Gastroesophageal sphincter (tissue), 4 donors: ENCODE results near the gene HTR3B. TPM values are rescaled to one million over a fixed set of nuclear protein-coding genes. Genes with fewer than 3 reads are reported as not detected.

Experiments
- ATAC-seq: fragments of 150-250 bp; one replicate; pipeline ENCODE4 v1.9.1; 2016; ENCODE audit warnings: mild to moderate bottlenecking, moderate library complexity
- H3K27ac ChIP-seq, 4 donors: fragments of 200-600 bp; sonication (generic) in 3 of 4; 1 replicate in 3 of 4; 2 replicates in 1 of 4; pipeline ENCODE4 v1.5.1; 2016 to 2019
- H3K27me3 ChIP-seq: fragments of 200-600 bp; sonication (generic); one replicate; pipeline ENCODE4 v1.5.1; 2019
- H3K36me3 ChIP-seq, 2 donors: fragments of 200-600 bp; sonication (generic); one replicate each; pipeline ENCODE4 v1.5.1; 2019; ENCODE audit warnings: control low read depth in 1 of 2
- H3K4me1 ChIP-seq, 3 donors: fragments of 200-600 bp; sonication (generic); 1 replicate in 2 of 3; 2 replicates in 1 of 3; pipeline ENCODE4 v1.5.1; 2016 to 2019; ENCODE audit warnings: control low read depth in 2 of 3
- H3K4me3 ChIP-seq, 2 donors: fragments of 200-600 bp; sonication (generic); one replicate each; pipeline ENCODE4 v1.5.1; 2019; ENCODE audit warnings: mild to moderate bottlenecking in 1 of 2, moderate library complexity in 1 of 2
- H3K9me3 ChIP-seq, 3 donors: fragments of 200-600 bp; sonication (generic); one replicate each; pipeline ENCODE4 v1.5.1; 2017 to 2019; ENCODE audit warnings: control low read depth in 2 of 3
- EP300 ChIP-seq: sonication (generic); formaldehyde crosslinking; IDR thresholded peaks from one replicate; pipeline ENCODE4 v1.6.1; 2017; ENCODE audit warnings: antibody characterized with exemption, mild to moderate bottlenecking
- POLR2A ChIP-seq, 2 donors: fragments of 450-650 bp; IDR thresholded peaks; one replicate each; pipeline ENCODE4 v1.6.1; 2017; ENCODE audit warnings: antibody characterized with exemption in 2 of 2, mild to moderate bottlenecking in 2 of 2, moderate library complexity in 1 of 2
- POLR2AphosphoS5 ChIP-seq: sonication (generic); formaldehyde crosslinking; IDR thresholded peaks from one replicate; pipeline ENCODE4 v1.6.1; 2017; ENCODE audit warnings: antibody characterized with exemption
- WGBS, 2 donors: methylation state at CpG; one replicate each; pipeline ENCODE4 v1.1.5; 2018; ENCODE audit warnings: low coverage in 1 of 2; 5-methylcytosine and 5-hydroxymethylcytosine counted together
- total RNA-seq, 4 donors: library from RNA; depleted of rRNA; stranded (reverse); fragments of >200 nt; gene quantifications; one replicate each; pipeline ENCODE4 v1.1.0, GENCODE V29; 2016
- TF ChIP-seq, protein P1 (sequence below), 4 experiments: fragments of 200-600 bp in 2 of 4; fragments of 450-650 bp in 2 of 4; sonication (generic) in 1 of 4; IDR thresholded peaks; one replicate each; pipeline ENCODE4 v1.5.1; 2017 to 2019; ENCODE audit warnings: antibody characterized with exemption in 4 of 4, mild to moderate bottlenecking in 2 of 4, moderate library complexity in 2 of 4

Gene HTR3B
- total RNA-seq, 4 donors from 2014 or later, result not detected

DNA sequence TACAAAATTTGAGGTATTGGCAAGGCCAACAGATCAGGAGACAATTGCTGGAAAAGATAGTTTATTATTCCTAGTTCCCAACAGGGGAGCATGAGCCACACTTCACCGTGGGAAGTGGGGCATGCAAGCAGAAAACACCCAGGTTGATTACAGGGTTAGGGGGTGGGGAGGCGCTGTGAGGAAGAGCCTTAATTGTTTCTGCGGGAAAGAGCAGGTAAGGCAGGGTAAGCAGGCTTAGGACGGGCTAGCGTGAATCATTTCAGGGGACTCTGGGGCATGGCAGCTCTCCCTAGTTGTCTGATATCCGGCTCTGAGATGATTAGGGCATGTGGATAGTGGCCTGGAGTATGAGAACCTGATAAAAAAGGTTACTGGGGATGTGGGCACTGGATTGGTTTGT is 49.6 kb downstream of the HTR3B start:
- Histone ChIP-seq H3K27ac (no peak overlapping the region), H3K4me1 (no peaks in the 10 kb centered on the region), H3K9me3 (no peaks in the 10 kb centered on the region), H3K4me3 (no peak overlapping the region), H3K27me3 (peaks cover 43% of the 10 kb centered on the region), H3K36me3 (no peaks in the 10 kb centered on the region)
- WGBS, 2 donors, result 47 to 64% methylated on average over 3 to 6 of the region's 6 CpGs
- TF ChIP-seq POLR2AphosphoS5 (no peak), POLR2A (IDR thresholded peaks at IDR 0.05) (no peak), EP300 (no peak)
- TF ChIP-seq, protein P1, sequence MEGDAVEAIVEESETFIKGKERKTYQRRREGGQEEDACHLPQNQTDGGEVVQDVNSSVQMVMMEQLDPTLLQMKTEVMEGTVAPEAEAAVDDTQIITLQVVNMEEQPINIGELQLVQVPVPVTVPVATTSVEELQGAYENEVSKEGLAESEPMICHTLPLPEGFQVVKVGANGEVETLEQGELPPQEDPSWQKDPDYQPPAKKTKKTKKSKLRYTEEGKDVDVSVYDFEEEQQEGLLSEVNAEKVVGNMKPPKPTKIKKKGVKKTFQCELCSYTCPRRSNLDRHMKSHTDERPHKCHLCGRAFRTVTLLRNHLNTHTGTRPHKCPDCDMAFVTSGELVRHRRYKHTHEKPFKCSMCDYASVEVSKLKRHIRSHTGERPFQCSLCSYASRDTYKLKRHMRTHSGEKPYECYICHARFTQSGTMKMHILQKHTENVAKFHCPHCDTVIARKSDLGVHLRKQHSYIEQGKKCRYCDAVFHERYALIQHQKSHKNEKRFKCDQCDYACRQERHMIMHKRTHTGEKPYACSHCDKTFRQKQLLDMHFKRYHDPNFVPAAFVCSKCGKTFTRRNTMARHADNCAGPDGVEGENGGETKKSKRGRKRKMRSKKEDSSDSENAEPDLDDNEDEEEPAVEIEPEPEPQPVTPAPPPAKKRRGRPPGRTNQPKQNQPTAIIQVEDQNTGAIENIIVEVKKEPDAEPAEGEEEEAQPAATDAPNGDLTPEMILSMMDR (IDR thresholded peaks at IDR 0.05), result no peak
- no peak for ATAC-seq

- ATAC-seq, result no peak
- TF ChIP-seq POLR2A (IDR thresholded peaks at IDR 0.05) (no peak), POLR2AphosphoS5 (no peak), EP300 (no peak)
- TF ChIP-seq, protein P1 (IDR thresholded peaks at IDR 0.05), result no peak
- Histone ChIP-seq H3K4me1 (no peaks in the 10 kb centered on the region), H3K4me3 (no peak overlapping the region), H3K36me3 (no peaks in the 10 kb centered on the region), H3K9me3 (no peaks in the 10 kb centered on the region), H3K27me3 (peaks cover 36% of the 10 kb centered on the region), H3K27ac (no peak overlapping the region)
- 63 to 80% methylated on average over 3 to 6 of the region's 9 CpGs for WGBS, 2 donors
Measured at GRCh38 chr11:113956986-113957385, 52.4 kb downstream of the HTR3B start.

DNA sequence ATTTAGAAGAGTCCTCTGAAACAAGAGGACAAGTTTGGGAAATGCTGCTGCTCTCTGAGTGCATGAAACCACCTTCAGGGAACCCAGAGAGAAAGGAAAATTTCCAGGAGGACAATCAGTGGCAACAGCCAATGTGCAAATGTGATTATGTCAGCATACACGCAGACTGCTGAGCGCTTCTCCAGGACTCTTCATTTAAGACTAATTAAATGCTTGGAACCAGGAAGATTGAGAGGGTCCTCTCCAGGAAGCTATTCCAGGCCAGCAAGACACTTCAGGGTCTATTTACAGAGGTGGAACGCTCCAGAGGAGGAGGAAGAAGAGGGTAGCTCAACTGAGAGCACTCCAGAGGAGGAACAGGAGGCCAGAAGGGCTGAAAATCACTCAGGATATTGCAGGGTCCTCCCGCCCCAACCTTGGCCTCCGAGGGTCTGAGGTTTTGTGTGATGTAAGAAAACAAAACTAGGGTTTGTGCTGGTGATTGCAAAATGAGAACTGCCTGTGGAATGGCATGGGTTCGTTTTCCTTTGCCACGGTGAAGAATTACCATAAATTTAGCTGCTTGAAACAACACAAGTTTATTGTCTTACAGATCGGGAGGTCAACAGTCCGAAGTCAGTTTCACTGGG is 56.2 kb downstream of the HTR3B start:
- Histone ChIP-seq H3K27ac (no peak overlapping the region), H3K27me3 (peaks cover 16% of the 10 kb centered on the region), H3K9me3 (no peaks in the 10 kb centered on the region), H3K4me3 (no peak overlapping the region), H3K4me1 (no peaks in the 10 kb centered on the region), H3K36me3 (no peaks in the 10 kb centered on the region)
- 64 to 68% methylated on average over 9 of the region's 9 CpGs for WGBS, 2 donors
- no peak for TF ChIP-seq POLR2AphosphoS5
- TF ChIP-seq EP300, result no peak
- no peak for TF ChIP-seq POLR2A (IDR thresholded peaks at IDR 0.05)
- TF ChIP-seq, protein P1 (IDR thresholded peaks at IDR 0.05), result no peak
- no peak for ATAC-seq

DNA sequence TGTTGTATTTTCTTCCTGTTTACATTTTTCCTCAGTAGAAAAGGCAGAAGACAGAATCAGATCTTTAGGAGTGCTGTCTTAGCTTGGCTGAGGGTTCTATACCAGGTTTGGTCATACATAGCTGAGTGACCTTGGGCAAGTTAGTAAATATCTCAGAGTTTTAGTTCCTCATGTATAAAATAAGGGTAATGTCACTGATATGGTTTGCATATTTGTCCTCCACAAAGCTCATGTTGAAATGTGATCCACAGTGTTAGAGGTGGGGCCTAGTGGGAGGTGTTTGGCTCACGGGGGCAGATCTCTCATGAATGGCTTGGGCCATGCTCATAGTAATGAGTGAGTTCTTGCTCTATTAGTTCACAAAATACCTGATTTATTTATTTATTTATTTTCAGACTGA is 62.8 kb downstream of the HTR3B start:
- WGBS, 2 donors, result 33 to 63% methylated on average over 1 of the region's 1 CpG
- no peak for ATAC-seq

More for the DNA sequence above, 62.8 kb downstream of the HTR3B start:
- Histone ChIP-seq H3K36me3 (no peaks in the 10 kb centered on the region), H3K27ac (no peak overlapping the region), H3K27me3 (peaks cover 31% of the 10 kb centered on the region), H3K9me3 (no peaks in the 10 kb centered on the region), H3K4me3 (no peak overlapping the region), H3K4me1 (no peaks in the 10 kb centered on the region)
- TF ChIP-seq POLR2AphosphoS5 (no peak), EP300 (no peak)
- TF ChIP-seq, protein P1 (IDR thresholded peaks at IDR 0.05), result no peak
